Measurements from ENCODE around the gene AOC1.
A peak's percentile ranks its signal among the peaks of the same experiment; 100 is the strongest.

DNA sequence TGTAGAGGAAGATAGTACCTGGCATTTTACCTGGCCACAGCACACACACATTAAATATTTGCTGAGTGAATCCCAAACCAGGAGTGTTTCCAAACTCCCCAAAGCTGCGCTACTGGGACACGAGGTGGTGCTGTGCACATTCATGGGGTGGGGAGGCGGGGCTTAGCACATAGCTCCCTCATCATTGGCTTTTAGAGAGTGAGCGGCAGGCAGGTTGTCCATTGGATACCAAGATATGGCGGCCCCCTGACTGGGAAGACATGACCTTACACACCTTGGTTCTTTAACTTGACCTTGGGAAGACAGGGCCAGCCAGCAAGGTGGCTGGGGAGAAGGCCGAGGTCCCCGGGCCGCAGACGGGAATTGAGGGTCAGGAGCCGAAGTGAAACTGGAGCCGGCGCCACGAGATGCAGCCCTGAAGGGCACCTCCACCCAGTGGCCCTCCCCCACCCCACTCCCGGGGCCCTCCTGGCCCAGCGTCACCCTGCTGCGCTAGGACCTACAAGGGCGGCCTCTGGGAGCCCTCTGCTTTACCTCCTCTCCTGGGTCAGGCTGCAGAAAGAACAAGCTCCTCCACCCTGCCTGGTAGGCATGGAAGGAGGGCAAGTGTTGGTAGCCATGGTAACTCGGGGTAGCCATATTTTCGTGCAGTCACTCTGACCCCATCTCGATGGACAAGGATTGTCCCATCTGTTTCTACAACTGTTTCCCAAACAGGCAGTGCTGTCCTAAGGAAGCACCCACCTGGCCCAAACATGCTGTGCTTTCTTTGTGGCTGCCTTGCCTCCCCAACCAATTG lies 27.7 kb upstream of the AOC1 start:
- TF ChIP-seq, protein P1, sequence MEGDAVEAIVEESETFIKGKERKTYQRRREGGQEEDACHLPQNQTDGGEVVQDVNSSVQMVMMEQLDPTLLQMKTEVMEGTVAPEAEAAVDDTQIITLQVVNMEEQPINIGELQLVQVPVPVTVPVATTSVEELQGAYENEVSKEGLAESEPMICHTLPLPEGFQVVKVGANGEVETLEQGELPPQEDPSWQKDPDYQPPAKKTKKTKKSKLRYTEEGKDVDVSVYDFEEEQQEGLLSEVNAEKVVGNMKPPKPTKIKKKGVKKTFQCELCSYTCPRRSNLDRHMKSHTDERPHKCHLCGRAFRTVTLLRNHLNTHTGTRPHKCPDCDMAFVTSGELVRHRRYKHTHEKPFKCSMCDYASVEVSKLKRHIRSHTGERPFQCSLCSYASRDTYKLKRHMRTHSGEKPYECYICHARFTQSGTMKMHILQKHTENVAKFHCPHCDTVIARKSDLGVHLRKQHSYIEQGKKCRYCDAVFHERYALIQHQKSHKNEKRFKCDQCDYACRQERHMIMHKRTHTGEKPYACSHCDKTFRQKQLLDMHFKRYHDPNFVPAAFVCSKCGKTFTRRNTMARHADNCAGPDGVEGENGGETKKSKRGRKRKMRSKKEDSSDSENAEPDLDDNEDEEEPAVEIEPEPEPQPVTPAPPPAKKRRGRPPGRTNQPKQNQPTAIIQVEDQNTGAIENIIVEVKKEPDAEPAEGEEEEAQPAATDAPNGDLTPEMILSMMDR (IDR thresholded peaks at IDR 0.05; ENCODE audit: low read depth, low read length, missing input control) = no peak
- TF ChIP-seq, protein P2, sequence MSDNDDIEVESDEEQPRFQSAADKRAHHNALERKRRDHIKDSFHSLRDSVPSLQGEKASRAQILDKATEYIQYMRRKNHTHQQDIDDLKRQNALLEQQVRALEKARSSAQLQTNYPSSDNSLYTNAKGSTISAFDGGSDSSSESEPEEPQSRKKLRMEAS (IDR thresholded peaks at IDR 0.05) = no peak
- TF ChIP-seq EGR1 (IDR thresholded peaks at IDR 0.05; ENCODE audit: low read depth in 2 of 2) (no peak), RXRA (IDR thresholded peaks at IDR 0.05) (peak in 1 of 2 donors; percentile 48), GABPA (IDR thresholded peaks at IDR 0.05 in 1 of 2, conservative IDR thresholded peaks at IDR 0.05 in 1 of 2) (no peak), YY1 (IDR thresholded peaks at IDR 0.05) (peak; percentile 35), JUND (IDR thresholded peaks at IDR 0.05) (no peak), HNF4G (IDR thresholded peaks at IDR 0.05) (no peak)
- TF ChIP-seq, protein P3, sequence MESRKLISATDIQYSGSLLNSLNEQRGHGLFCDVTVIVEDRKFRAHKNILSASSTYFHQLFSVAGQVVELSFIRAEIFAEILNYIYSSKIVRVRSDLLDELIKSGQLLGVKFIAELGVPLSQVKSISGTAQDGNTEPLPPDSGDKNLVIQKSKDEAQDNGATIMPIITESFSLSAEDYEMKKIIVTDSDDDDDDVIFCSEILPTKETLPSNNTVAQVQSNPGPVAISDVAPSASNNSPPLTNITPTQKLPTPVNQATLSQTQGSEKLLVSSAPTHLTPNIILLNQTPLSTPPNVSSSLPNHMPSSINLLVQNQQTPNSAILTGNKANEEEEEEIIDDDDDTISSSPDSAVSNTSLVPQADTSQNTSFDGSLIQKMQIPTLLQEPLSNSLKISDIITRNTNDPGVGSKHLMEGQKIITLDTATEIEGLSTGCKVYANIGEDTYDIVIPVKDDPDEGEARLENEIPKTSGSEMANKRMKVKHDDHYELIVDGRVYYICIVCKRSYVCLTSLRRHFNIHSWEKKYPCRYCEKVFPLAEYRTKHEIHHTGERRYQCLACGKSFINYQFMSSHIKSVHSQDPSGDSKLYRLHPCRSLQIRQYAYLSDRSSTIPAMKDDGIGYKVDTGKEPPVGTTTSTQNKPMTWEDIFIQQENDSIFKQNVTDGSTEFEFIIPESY (IDR thresholded peaks at IDR 0.05) = no peak
- TF ChIP-seq, protein P4, sequence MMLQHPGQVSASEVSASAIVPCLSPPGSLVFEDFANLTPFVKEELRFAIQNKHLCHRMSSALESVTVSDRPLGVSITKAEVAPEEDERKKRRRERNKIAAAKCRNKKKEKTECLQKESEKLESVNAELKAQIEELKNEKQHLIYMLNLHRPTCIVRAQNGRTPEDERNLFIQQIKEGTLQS (IDR thresholded peaks at IDR 0.05) = no peak
- TF ChIP-seq, protein P5, sequence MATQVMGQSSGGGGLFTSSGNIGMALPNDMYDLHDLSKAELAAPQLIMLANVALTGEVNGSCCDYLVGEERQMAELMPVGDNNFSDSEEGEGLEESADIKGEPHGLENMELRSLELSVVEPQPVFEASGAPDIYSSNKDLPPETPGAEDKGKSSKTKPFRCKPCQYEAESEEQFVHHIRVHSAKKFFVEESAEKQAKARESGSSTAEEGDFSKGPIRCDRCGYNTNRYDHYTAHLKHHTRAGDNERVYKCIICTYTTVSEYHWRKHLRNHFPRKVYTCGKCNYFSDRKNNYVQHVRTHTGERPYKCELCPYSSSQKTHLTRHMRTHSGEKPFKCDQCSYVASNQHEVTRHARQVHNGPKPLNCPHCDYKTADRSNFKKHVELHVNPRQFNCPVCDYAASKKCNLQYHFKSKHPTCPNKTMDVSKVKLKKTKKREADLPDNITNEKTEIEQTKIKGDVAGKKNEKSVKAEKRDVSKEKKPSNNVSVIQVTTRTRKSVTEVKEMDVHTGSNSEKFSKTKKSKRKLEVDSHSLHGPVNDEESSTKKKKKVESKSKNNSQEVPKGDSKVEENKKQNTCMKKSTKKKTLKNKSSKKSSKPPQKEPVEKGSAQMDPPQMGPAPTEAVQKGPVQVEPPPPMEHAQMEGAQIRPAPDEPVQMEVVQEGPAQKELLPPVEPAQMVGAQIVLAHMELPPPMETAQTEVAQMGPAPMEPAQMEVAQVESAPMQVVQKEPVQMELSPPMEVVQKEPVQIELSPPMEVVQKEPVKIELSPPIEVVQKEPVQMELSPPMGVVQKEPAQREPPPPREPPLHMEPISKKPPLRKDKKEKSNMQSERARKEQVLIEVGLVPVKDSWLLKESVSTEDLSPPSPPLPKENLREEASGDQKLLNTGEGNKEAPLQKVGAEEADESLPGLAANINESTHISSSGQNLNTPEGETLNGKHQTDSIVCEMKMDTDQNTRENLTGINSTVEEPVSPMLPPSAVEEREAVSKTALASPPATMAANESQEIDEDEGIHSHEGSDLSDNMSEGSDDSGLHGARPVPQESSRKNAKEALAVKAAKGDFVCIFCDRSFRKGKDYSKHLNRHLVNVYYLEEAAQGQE (IDR thresholded peaks at IDR 0.05) = no peak

Measured in liver (tissue), 3 donors.